ENCODE results near the gene GALK2.

The GALK2 gene

GRCh38 chr15:49282366-49282765 lies 112.3 kb downstream of the GALK2 start:
- no peak overlapping the region for H3K4me3 Mint-ChIP-seq
- H3K27me3 Mint-ChIP-seq, result no peaks in the 10 kb centered on the region
- no peaks in the 10 kb centered on the region for H3K9me3 Mint-ChIP-seq
- ATAC-seq (replicated peaks; ENCODE audit: extremely low read depth, poor library complexity, severe bottlenecking), result no peak
- H3K4me1 Mint-ChIP-seq, result peaks cover 13% of the 10 kb centered on the region
- DNase-seq (ENCODE audit: low spot score in 2 of 2), result no peak
- peaks cover 23% of the 10 kb centered on the region for H3K36me3 Mint-ChIP-seq (ENCODE audit: insufficient read depth)
- no peak overlapping the region for H3K27ac Mint-ChIP-seq (ENCODE audit: low read depth)

DNA sequence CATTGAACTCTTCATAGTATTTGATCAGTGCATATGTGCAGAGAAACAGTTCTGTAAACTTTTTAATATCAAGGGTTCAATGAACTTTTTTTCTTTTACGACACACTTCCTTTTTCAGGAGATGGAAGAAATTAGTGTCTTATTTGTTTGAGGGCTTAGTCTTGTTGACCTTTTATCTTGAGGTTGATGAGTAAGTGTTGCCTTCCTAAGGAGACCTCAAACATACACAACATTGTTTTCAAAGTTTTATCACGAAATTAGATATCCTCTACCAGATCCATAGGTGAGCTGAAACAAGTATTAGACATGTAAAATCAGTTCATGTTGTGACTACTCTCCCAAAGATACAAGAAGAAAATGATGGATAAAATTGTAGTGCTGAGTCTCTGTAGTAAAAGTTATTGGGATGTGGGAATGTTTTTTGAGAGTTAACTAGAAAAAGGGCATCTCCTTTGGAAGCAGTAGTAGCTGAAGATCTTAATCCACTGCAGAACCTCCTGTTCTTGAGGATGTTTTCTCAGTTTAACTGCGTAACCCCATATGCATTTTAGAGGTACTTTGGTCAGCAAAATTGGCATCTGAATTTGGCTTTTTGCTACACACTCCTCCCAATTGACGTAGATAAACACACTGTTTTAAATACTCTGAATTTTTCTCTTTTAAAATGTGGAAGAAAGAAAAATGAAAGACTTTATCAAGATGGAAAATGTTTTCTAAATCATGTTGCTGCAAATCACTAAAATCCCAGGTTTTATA lies 116.8 kb downstream of the GALK2 start:
- peaks cover 13% of the 10 kb centered on the region for H3K4me1 Mint-ChIP-seq
- H3K36me3 Mint-ChIP-seq (ENCODE audit: insufficient read depth), result peaks cover 23% of the 10 kb centered on the region
- DNase-seq (ENCODE audit: low spot score in 2 of 2), result no peak
- no peak for ATAC-seq (replicated peaks; ENCODE audit: extremely low read depth, poor library complexity, severe bottlenecking)
- H3K27ac Mint-ChIP-seq (ENCODE audit: low read depth), result no peak overlapping the region
- H3K27me3 Mint-ChIP-seq, result no peaks in the 10 kb centered on the region
- no peak overlapping the region for H3K4me3 Mint-ChIP-seq
- no peaks in the 10 kb centered on the region for H3K9me3 Mint-ChIP-seq

DNA sequence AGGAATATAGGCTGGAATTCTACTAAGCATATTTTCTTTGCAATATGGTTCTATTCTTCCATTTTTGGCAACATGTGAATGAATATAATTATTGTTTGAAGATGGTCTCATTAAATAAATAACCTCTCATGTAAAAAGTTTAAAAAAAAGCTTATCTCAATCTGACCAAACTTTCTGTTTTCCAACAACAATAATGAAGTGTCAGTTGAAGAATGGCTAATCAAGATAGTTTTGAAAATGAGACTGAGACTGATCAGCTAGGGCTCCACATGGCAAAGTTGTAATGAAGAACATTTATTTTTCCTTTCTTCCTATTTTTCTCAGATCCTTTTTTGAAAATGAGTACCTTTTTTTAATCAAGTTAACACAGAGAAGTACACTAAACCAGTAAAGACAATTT lies 117.4 kb downstream of the GALK2 start:
- DNase-seq (ENCODE audit: low spot score in 2 of 2), result no peak
- Mint-ChIP-seq H3K4me1 (peaks cover 13% of the 10 kb centered on the region), H3K27ac (ENCODE audit: low read depth) (no peak overlapping the region), H3K27me3 (no peaks in the 10 kb centered on the region), H3K9me3 (no peaks in the 10 kb centered on the region), H3K36me3 (ENCODE audit: insufficient read depth) (peaks cover 24% of the 10 kb centered on the region), H3K4me3 (no peak overlapping the region)
- no peak for ATAC-seq (replicated peaks; ENCODE audit: extremely low read depth, poor library complexity, severe bottlenecking)

DNA sequence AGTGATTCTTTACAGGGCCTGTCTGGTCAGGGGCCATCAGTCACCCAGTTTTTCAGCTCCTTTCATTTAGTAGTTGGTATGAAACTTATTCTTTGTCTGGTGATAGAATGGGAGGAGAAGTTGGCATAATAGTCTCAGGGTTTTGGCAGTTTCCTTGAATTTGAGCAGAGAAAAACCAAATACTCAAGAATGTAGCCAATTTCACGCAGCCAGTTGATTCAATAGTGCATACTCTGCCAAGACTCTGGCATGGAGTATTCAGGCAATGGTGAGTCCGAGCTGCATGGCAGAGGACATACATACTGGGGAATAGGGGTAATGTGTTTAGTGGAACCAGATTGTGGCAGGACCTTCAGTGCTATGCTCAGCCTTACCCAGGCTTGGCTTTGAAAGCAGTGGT lies 118.3 kb downstream of the GALK2 start:
- no peak for DNase-seq (ENCODE audit: low spot score in 2 of 2)
- Mint-ChIP-seq H3K9me3 (no peaks in the 10 kb centered on the region), H3K4me1 (peaks cover 13% of the 10 kb centered on the region), H3K27ac (ENCODE audit: low read depth) (peak overlapping the region; percentile 30), H3K36me3 (ENCODE audit: insufficient read depth) (peaks cover 22% of the 10 kb centered on the region), H3K27me3 (no peaks in the 10 kb centered on the region), H3K4me3 (no peak overlapping the region)
- no peak for ATAC-seq (replicated peaks; ENCODE audit: extremely low read depth, poor library complexity, severe bottlenecking)

GRCh38 chr15:49290191-49290590 lies 120.1 kb downstream of the GALK2 start:
- DNase-seq (ENCODE audit: low spot score in 2 of 2), result no peak
- Mint-ChIP-seq H3K27ac (ENCODE audit: low read depth) (no peak overlapping the region), H3K4me3 (no peak overlapping the region), H3K9me3 (no peaks in the 10 kb centered on the region), H3K4me1 (peaks cover 12% of the 10 kb centered on the region), H3K27me3 (no peaks in the 10 kb centered on the region), H3K36me3 (ENCODE audit: insufficient read depth) (peaks cover 15% of the 10 kb centered on the region)
- ATAC-seq (replicated peaks; ENCODE audit: extremely low read depth, poor library complexity, severe bottlenecking), result no peak

DNA sequence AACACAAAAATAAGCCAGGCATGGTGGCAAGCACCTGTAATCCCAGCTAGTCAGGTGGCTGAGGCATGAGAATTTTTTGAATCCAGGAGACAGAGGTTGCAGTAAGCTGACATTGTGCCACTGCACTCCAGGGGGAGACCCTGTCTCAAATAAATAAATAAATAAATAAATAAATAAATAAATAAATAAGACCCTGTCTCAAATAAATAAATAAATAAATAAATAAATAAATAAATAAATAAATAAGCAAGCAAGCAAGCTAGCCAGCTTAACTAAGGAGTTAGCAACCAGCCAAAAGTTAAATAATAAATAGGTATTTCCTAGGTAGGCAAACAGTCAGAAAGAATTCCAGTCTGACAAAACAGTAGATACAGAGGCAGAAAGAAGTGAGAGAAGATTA lies 123.9 kb downstream of the GALK2 start:
- ATAC-seq (replicated peaks; ENCODE audit: extremely low read depth, poor library complexity, severe bottlenecking) (no peak), DNase-seq (ENCODE audit: low spot score in 2 of 2) (no peak)
- Mint-ChIP-seq H3K4me1 (peaks cover 15% of the 10 kb centered on the region), H3K9me3 (peaks cover 7% of the 10 kb centered on the region), H3K36me3 (ENCODE audit: insufficient read depth) (peaks cover 10% of the 10 kb centered on the region), H3K27me3 (no peaks in the 10 kb centered on the region), H3K4me3 (no peak overlapping the region), H3K27ac (ENCODE audit: low read depth) (no peak overlapping the region)

DNA sequence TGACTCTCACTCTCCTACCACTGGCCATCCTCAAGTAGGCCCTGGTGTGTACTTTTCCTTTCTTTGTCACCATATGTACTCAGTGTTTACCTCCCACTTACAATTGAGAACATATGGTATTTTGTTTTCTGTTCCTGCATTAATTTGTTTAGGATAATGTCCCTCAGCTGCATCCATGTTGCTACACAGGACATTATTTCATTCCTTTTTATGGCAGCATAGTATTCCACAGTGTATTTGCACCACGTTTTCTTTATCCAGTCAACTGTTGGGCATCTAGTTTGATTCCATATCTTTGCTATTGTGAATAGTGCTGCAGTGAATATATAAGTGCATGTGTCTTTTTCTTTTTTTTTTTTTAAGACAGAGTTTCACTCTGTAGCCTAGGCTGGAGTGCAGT lies 126.2 kb downstream of the GALK2 start:
- peaks cover 7% of the 10 kb centered on the region for H3K9me3 Mint-ChIP-seq
- ATAC-seq (replicated peaks; ENCODE audit: extremely low read depth, poor library complexity, severe bottlenecking) (no peak), DNase-seq (ENCODE audit: low spot score in 2 of 2) (no peak)
- H3K36me3 Mint-ChIP-seq (ENCODE audit: insufficient read depth), result peaks cover 12% of the 10 kb centered on the region
- H3K27me3 Mint-ChIP-seq, result no peaks in the 10 kb centered on the region
- peaks cover 26% of the 10 kb centered on the region for H3K4me1 Mint-ChIP-seq
- H3K4me3 Mint-ChIP-seq, result no peak overlapping the region
- H3K27ac Mint-ChIP-seq (ENCODE audit: low read depth), result peak overlapping the region; percentile 47

DNA sequence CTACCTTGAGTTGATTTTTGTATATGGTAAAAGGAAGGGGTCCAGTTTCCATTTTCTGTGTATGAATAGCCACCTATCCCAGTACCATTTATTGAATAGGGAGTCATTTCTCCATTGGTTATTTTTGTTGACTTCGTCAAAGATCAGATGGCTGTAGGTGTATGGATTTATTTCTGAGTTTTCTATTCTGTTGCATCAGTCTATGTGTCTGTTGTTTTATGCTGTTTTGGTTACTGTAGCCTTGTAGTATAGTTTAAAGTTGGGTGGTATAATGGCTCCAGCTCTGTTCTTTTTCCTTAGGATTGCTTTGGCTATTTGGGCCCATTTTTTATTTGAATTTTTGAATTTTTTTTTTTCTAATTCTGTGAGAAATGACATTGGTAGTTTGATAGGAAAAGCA lies 127.5 kb downstream of the GALK2 start:
- Mint-ChIP-seq H3K27ac (ENCODE audit: low read depth) (no peak overlapping the region), H3K4me3 (no peak overlapping the region), H3K4me1 (peaks cover 29% of the 10 kb centered on the region), H3K36me3 (ENCODE audit: insufficient read depth) (peaks cover 7% of the 10 kb centered on the region), H3K9me3 (peaks cover 7% of the 10 kb centered on the region), H3K27me3 (no peaks in the 10 kb centered on the region)
- DNase-seq (ENCODE audit: low spot score in 2 of 2), result no peak
- no peak for ATAC-seq (replicated peaks; ENCODE audit: extremely low read depth, poor library complexity, severe bottlenecking)

GRCh38 chr15:49300856-49301255 lies 130.8 kb downstream of the GALK2 start:
- Mint-ChIP-seq H3K4me3 (no peak overlapping the region), H3K27me3 (no peaks in the 10 kb centered on the region), H3K27ac (ENCODE audit: low read depth) (no peak overlapping the region), H3K4me1 (peaks cover 36% of the 10 kb centered on the region), H3K36me3 (ENCODE audit: insufficient read depth) (peaks cover 4% of the 10 kb centered on the region), H3K9me3 (peaks cover 5% of the 10 kb centered on the region)
- DNase-seq (ENCODE audit: low spot score in 2 of 2) (no peak), ATAC-seq (replicated peaks; ENCODE audit: extremely low read depth, poor library complexity, severe bottlenecking) (no peak)

DNA sequence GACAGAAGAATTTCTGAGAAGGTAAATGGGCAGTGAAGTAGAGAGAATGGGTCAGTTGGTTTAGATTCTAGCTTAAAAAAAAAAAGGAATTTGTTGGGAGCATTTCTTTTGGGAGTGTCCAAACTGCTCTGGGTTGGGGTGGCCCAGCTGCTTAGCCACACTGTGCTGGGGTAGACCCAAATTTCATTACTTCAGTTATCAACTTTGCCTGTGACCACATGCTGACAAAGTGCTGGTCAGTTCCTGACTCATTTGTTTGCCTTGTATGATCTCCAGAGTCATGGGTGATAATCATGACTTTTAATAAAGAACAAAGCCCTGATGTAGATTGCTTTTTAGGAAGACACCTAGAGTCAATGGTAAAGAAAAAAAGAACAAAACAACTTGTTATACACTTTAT lies 131.5 kb downstream of the GALK2 start:
- Mint-ChIP-seq H3K4me1 (peaks cover 36% of the 10 kb centered on the region), H3K27me3 (no peaks in the 10 kb centered on the region), H3K4me3 (no peak overlapping the region), H3K9me3 (no peaks in the 10 kb centered on the region), H3K27ac (ENCODE audit: low read depth) (no peak overlapping the region), H3K36me3 (ENCODE audit: insufficient read depth) (peaks cover 4% of the 10 kb centered on the region)
- no peak for DNase-seq (ENCODE audit: low spot score in 2 of 2)
- ATAC-seq (replicated peaks; ENCODE audit: extremely low read depth, poor library complexity, severe bottlenecking), result no peak

DNA sequence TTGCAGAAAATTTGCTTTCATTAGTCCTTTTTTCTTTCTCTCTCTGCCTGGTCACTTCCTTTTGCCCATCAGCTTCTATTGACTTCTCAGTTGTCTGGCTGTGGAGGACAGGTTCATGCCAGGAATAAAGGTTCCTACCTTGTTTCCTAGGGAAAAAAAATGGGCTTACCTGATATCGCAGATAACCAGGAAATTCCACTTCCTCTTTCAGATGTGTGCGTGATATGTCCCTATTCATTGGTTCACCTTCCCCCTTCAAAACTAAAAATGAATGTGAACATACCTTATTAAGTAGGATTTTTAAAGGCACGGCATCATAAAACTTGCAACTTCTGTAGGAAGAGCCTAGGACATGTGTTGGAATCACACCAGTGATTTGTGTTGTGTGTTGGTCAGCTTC lies 133.0 kb downstream of the GALK2 start:
- DNase-seq (ENCODE audit: low spot score in 2 of 2) (no peak), ATAC-seq (replicated peaks; ENCODE audit: extremely low read depth, poor library complexity, severe bottlenecking) (no peak)
- no peak overlapping the region for H3K4me3 Mint-ChIP-seq
- H3K27me3 Mint-ChIP-seq, result no peaks in the 10 kb centered on the region
- H3K4me1 Mint-ChIP-seq, result peaks cover 38% of the 10 kb centered on the region
- no peaks in the 10 kb centered on the region for H3K9me3 Mint-ChIP-seq
- no peak overlapping the region for H3K27ac Mint-ChIP-seq (ENCODE audit: low read depth)
- peaks cover 6% of the 10 kb centered on the region for H3K36me3 Mint-ChIP-seq (ENCODE audit: insufficient read depth)

- no peak overlapping the region for H3K27ac Mint-ChIP-seq (ENCODE audit: low read depth)
These were observed 136.5 kb downstream of the GALK2 start for GRCh38 chr15:49306551-49306950.

DNA sequence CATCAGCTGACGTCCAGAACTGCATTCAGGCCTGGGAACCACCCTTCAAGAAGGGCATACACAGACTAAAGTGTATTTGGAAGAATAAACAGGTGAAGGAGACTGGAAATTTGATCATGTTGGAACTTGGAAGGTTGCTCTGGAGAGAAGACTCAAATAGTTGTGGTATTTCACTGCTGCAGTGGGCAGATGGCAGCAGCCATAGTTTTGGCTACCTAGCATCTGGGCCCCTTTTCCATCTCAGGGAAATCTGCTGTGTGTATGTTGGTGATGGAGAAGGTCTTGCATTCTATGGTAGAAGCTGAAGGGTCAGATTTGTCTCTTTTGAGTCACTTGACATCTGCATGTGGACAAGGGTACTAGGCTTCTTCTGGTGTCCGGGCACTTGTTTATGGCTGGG lies 138.6 kb downstream of the GALK2 start:
- H3K27ac Mint-ChIP-seq (ENCODE audit: low read depth), result no peak overlapping the region
- DNase-seq (ENCODE audit: low spot score in 2 of 2), result no peak
- no peaks in the 10 kb centered on the region for H3K27me3 Mint-ChIP-seq
- H3K36me3 Mint-ChIP-seq (ENCODE audit: insufficient read depth), result peaks cover 8% of the 10 kb centered on the region
- ATAC-seq (replicated peaks; ENCODE audit: extremely low read depth, poor library complexity, severe bottlenecking), result no peak
- no peaks in the 10 kb centered on the region for H3K9me3 Mint-ChIP-seq
- no peak overlapping the region for H3K4me3 Mint-ChIP-seq
- H3K4me1 Mint-ChIP-seq, result peaks cover 32% of the 10 kb centered on the region

More at GRCh38 chr15:49306551-49306950, 136.5 kb downstream of the GALK2 start:
- Mint-ChIP-seq H3K27me3 (no peaks in the 10 kb centered on the region), H3K9me3 (no peaks in the 10 kb centered on the region), H3K4me3 (no peak overlapping the region), H3K36me3 (ENCODE audit: insufficient read depth) (peaks cover 6% of the 10 kb centered on the region), H3K4me1 (peaks cover 27% of the 10 kb centered on the region)
- DNase-seq (ENCODE audit: low spot score in 2 of 2) (no peak), ATAC-seq (replicated peaks; ENCODE audit: extremely low read depth, poor library complexity, severe bottlenecking) (no peak)

Data from central memory CD8-positive, alpha-beta T cell (primary cell).